Neural progenitor cell (in vitro differentiated cells): ENCODE results near the gene EEF2K. TPM values are rescaled to one million over a fixed set of nuclear protein-coding genes. Genes with fewer than 3 reads are reported as not detected.

ENCODE experiments used
- DNase-seq: peaks from one replicate; pipeline ENCODE4 v3.0.0-alpha.2; 2016; ENCODE audit warnings: low spot score
- H2AFZ ChIP-seq: fragments of 200-600 bp; sonication (generic); replicated peaks from 2 replicates; pipeline ENCODE4 v1.6.1; 2016; ENCODE audit warnings: antibody characterized with exemption
- H3F3A ChIP-seq: fragments of 200-600 bp; sonication (generic); 2 replicates; pipeline ENCODE4 v1.6.1; 2016; ENCODE audit warnings: antibody characterized with exemption, low read depth
- H3K27ac ChIP-seq: fragments of 200-600 bp; sonication (generic); 2 replicates; pipeline ENCODE4 v1.5.1; 2016; ENCODE audit warnings: mild to moderate bottlenecking
- H3K27me3 ChIP-seq: fragments of 200-600 bp; sonication (generic); 2 replicates; pipeline ENCODE4 v1.6.1; 2016; ENCODE audit warnings: mild to moderate bottlenecking, moderate library complexity
- H3K36me3 ChIP-seq: fragments of 200-600 bp; sonication (generic); 2 replicates; pipeline ENCODE4 v1.5.1; 2016
- H3K4me1 ChIP-seq: fragments of 200-600 bp; sonication (generic); 2 replicates; pipeline ENCODE4 v1.6.1; 2016; ENCODE audit warnings: mixed run types
- H3K4me2 ChIP-seq: fragments of 200-600 bp; sonication (generic); 2 replicates; pipeline ENCODE4 v1.6.1; 2016
- H3K4me3 ChIP-seq: fragments of 200-600 bp; sonication (generic); 2 replicates; pipeline ENCODE4 v1.5.1; 2016
- H3K79me2 ChIP-seq: fragments of 200-600 bp; sonication (generic); 2 replicates; pipeline ENCODE4 v1.6.1; 2016; ENCODE audit warnings: low read depth
- H3K9ac ChIP-seq: fragments of 200-600 bp; sonication (generic); 2 replicates; pipeline ENCODE4 v1.6.1; 2016
- H3K9me3 ChIP-seq: fragments of 200-600 bp; sonication (generic); 2 replicates; pipeline ENCODE4 v1.5.1; 2016; ENCODE audit warnings: low read depth
- H4K20me1 ChIP-seq: fragments of 200-600 bp; sonication (generic); 2 replicates; pipeline ENCODE4 v1.6.1; 2016; ENCODE audit warnings: low read depth
- H3K27ac Mint-ChIP-seq: 3 replicates; pipeline ENCODE4 v1.8.0; 2021; ENCODE audit warnings: mixed read lengths
- H3K27me3 Mint-ChIP-seq: 2 replicates; pipeline ENCODE4 v1.8.0; 2022; ENCODE audit warnings: low read depth, mild to moderate bottlenecking, inconsistent platforms, moderate library complexity, mixed read lengths; ENCODE audit not compliant: insufficient read depth
- H3K36me3 Mint-ChIP-seq: 3 replicates; pipeline ENCODE4 v1.8.0; 2021; ENCODE audit warnings: mixed read lengths
- H3K4me1 Mint-ChIP-seq: 3 replicates; pipeline ENCODE4 v1.8.0; 2021; ENCODE audit warnings: mixed read lengths
- H3K4me3 Mint-ChIP-seq: 3 replicates; pipeline ENCODE4 v1.8.0; 2021; ENCODE audit warnings: mild to moderate bottlenecking, moderate library complexity, mixed read lengths
- H3K9me3 Mint-ChIP-seq: 3 replicates; pipeline ENCODE4 v1.8.0; 2020; ENCODE audit warnings: mixed read lengths
- CTCF ChIP-seq: fragments of 200-600 bp; sonication (generic); IDR thresholded peaks from 2 replicates; pipeline ENCODE4 v1.5.1; 2017; ENCODE audit warnings: antibody characterized with exemption, mild to moderate bottlenecking
- EZH2 ChIP-seq: fragments of 200-600 bp; sonication (generic); IDR thresholded peaks from 2 replicates; pipeline ENCODE4 v1.6.1; 2017; ENCODE audit warnings: antibody characterized with exemption, mild to moderate bottlenecking, moderate library complexity
- EZH2phosphoT487 ChIP-seq: fragments of 200-600 bp; sonication (generic); IDR thresholded peaks from 2 replicates; pipeline ENCODE4 v1.6.1; 2017; ENCODE audit warnings: antibody characterized with exemption
- total RNA-seq: library from RNA; depleted of rRNA; stranded (reverse); fragments of >200 nt; gene quantifications from 2 replicates; pipeline ENCODE4 v1.2.3, GENCODE V29; 2015; ENCODE audit warnings: low replicate concordance

The EEF2K gene
- total RNA-seq, 1 donor from 2014 or later = 9.0 TPM

DNA sequence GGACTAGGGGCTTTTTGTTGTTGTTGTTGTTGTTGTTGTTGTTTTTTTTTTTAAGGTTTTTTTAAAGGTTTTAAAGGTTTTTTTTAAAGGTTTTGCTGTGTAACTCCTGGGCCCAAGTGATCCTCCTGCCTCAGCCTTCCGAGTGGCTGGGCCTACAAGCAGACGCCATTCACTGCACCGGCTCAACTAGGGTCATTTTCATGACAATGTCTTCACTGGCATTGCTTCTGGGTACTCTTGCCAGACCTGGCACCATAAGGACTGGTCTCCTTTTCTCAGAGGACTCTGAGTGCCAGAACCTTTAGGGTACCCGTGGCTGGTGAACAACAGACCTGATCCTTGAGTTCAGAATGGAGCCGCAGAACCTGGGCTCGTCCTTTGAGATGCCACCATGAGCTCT is 111.5 kb downstream of the EEF2K start:
- peaks cover 12% of the 10 kb centered on the region for H3K36me3 Mint-ChIP-seq
- no peaks in the 10 kb centered on the region for H3K36me3 ChIP-seq

DNA sequence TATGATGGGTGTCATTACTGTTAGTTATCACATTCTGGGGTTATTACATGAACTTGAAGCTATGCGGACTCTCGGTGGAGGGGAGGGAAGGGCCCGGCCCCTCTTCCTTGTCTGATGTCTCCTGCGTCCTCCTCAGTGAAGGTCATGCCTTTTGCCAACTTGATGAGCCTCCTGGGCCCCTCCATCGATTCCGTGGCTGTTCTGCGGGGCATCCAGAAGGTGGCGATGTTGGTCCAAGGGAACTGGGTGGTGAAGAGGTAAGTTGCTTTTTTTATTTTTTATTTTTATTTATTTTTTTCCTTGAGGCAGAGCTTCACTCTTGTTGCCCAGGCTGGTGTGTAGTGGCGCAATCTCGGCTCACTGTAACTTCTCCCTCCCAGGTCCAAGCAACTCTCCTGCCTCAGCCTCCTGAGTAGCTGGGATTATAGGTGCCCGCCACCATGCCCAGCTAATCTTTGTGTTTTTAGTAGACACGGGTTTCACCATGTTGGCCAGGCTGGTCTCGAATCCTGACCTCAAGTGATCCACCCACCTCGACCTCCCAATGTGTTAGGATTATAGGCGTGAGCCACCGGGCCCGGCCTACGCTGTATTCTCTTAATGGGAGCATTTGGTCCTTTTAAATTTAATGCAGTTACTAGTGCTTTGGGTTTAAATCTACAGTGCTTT is 112.7 kb downstream of the EEF2K start:
- H3K27ac ChIP-seq = no peak overlapping the region
- H3K36me3 ChIP-seq = no peaks in the 10 kb centered on the region
- no peak overlapping the region for H3K4me3 ChIP-seq
- DNase-seq = peak; percentile 39
- no peaks in the 10 kb centered on the region for H3K4me1 ChIP-seq
- H3F3A ChIP-seq = peaks cover 18% of the 10 kb centered on the region
- Mint-ChIP-seq H3K27me3 (no peaks in the 10 kb centered on the region), H3K36me3 (peaks cover 12% of the 10 kb centered on the region), H3K4me3 (no peak overlapping the region), H3K9me3 (no peaks in the 10 kb centered on the region), H3K27ac (no peak overlapping the region), H3K4me1 (no peaks in the 10 kb centered on the region)
- peaks cover 5% of the 10 kb centered on the region for H4K20me1 ChIP-seq
- no peak overlapping the region for H3K9ac ChIP-seq
- H3K9me3 ChIP-seq = no peaks in the 10 kb centered on the region
- TF ChIP-seq CTCF (peak; percentile 56), EZH2phosphoT487 (no peak), EZH2 (no peak)
- H2AFZ ChIP-seq = no peak overlapping the region
- peaks cover 12% of the 10 kb centered on the region for H3K79me2 ChIP-seq
- H3K27me3 ChIP-seq = no peaks in the 10 kb centered on the region
- no peak overlapping the region for H3K4me2 ChIP-seq

More for the DNA sequence above, 111.5 kb downstream of the EEF2K start:
- no peak overlapping the region for H3K9ac ChIP-seq
- peaks cover 12% of the 10 kb centered on the region for H3K79me2 ChIP-seq
- peaks cover 5% of the 10 kb centered on the region for H4K20me1 ChIP-seq
- no peaks in the 10 kb centered on the region for H3K27me3 ChIP-seq
- H3K27me3 Mint-ChIP-seq = no peaks in the 10 kb centered on the region
- no peak overlapping the region for H3K4me3 Mint-ChIP-seq
- no peaks in the 10 kb centered on the region for H3K9me3 ChIP-seq
- no peak for TF ChIP-seq EZH2
- TF ChIP-seq CTCF = no peak
- H3K4me1 Mint-ChIP-seq = no peaks in the 10 kb centered on the region
- no peak for DNase-seq
- H3K27ac ChIP-seq = no peak overlapping the region
- peaks cover 18% of the 10 kb centered on the region for H3F3A ChIP-seq
- no peak overlapping the region for H3K27ac Mint-ChIP-seq
- no peak overlapping the region for H2AFZ ChIP-seq
- H3K4me3 ChIP-seq = no peak overlapping the region
- H3K9me3 Mint-ChIP-seq = no peaks in the 10 kb centered on the region
- H3K4me2 ChIP-seq = no peak overlapping the region
- no peaks in the 10 kb centered on the region for H3K4me1 ChIP-seq

DNA sequence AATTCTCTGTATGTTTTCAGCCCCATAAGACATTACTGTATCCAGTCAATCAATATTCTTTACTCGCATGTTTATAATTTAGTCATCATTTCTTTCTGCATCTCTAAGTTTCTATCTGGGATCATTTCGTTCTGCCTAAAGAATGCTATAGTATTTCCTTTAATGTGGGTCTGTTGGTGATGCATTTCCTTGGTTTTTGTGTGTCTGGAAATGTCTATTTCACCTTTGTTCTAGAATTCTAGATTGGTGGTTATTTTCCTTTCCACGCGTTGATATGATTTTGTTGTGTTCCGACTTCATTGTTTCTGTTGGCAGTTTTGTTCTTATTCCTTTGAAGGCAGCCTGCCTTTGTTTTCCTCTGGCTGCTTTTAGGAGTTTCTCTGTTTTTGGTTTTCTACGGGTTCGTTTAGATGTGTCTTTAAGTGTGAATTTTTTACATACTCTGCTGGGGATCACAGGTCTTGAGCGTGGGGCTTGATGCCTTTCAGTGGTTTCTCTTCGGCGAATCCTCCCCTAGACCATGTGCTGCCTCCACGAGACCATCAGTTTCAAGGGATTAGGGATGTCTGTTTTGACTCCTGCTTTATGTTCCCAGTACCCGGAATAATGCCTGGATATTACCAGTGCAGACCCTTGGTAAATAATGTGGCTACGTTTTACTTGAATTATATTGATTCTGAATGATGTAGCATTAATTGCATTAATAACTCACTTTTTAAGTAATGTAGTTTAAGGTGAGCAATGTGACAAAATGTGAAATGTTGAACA is 114.7 kb downstream of the EEF2K start:
- DNase-seq = no peak
- H3K9me3 Mint-ChIP-seq = no peaks in the 10 kb centered on the region
- TF ChIP-seq CTCF = no peak
- TF ChIP-seq EZH2 = no peak
- TF ChIP-seq EZH2phosphoT487 = no peak

More for the DNA sequence above, 114.7 kb downstream of the EEF2K start:
- Histone ChIP-seq H3F3A (peaks cover 18% of the 10 kb centered on the region), H3K36me3 (no peaks in the 10 kb centered on the region), H4K20me1 (no peaks in the 10 kb centered on the region), H3K4me1 (no peaks in the 10 kb centered on the region), H3K4me3 (no peak overlapping the region), H3K27ac (peak overlapping the region; percentile 36), H3K27me3 (no peaks in the 10 kb centered on the region), H3K79me2 (peaks cover 12% of the 10 kb centered on the region), H3K9me3 (no peaks in the 10 kb centered on the region), H3K9ac (no peak overlapping the region), H2AFZ (no peak overlapping the region), H3K4me2 (no peak overlapping the region)
- Mint-ChIP-seq H3K27ac (no peak overlapping the region), H3K4me3 (no peak overlapping the region), H3K27me3 (peaks cover 2% of the 10 kb centered on the region), H3K36me3 (peaks cover 14% of the 10 kb centered on the region), H3K4me1 (no peaks in the 10 kb centered on the region)
